Measurements from ENCODE around the gene MTHFR.

The MTHFR gene

GRCh38 chr1:11799099-11799498 lies 6.7 kb downstream of the MTHFR start:
- in situ Hi-C loops (cut with HindIII; ENCODE audit: low sequenced_read_pairs): no loop called here

GRCh38 chr1:11797525-11798216 lies 8.1 kb downstream of the MTHFR start:
- in situ Hi-C loops (cut with HindIII; ENCODE audit: low sequenced_read_pairs): no loop called here

GRCh38 chr1:11796036-11796828 lies 9.5 kb downstream of the MTHFR start:
- in situ Hi-C loops (cut with HindIII; ENCODE audit: low sequenced_read_pairs): no loop called here

- in situ Hi-C loops (cut with HindIII; ENCODE audit: low sequenced_read_pairs): no loop called here
Observed at GRCh38 chr1:11795238-11795890, 10.4 kb downstream of the MTHFR start.

- in situ Hi-C loops (cut with HindIII; ENCODE audit: low sequenced_read_pairs): no loop called here
Observed at GRCh38 chr1:11794446-11795237, 11.1 kb downstream of the MTHFR start.

- in situ Hi-C loops (cut with HindIII; ENCODE audit: low sequenced_read_pairs): no loop called here
Observed at GRCh38 chr1:11793819-11794218, 11.9 kb downstream of the MTHFR start.

- in situ Hi-C loops (cut with HindIII; ENCODE audit: low sequenced_read_pairs): no loop called here
Observed at GRCh38 chr1:11792106-11792505, 13.7 kb downstream of the MTHFR start.

- in situ Hi-C loops (cut with HindIII; ENCODE audit: low sequenced_read_pairs): no loop called here
Observed at GRCh38 chr1:11790880-11791715, 14.7 kb downstream of the MTHFR start.

- in situ Hi-C loops (cut with HindIII; ENCODE audit: low sequenced_read_pairs): no loop called here
Observed at GRCh38 chr1:11790101-11790879, 15.5 kb downstream of the MTHFR start.

GRCh38 chr1:11789126-11790067 lies 16.4 kb downstream of the MTHFR start:
- in situ Hi-C loops (cut with HindIII; ENCODE audit: low sequenced_read_pairs): no loop called here

GRCh38 chr1:11788549-11789053 lies 17.2 kb downstream of the MTHFR start:
- in situ Hi-C loops (cut with HindIII; ENCODE audit: low sequenced_read_pairs): no loop called here

GRCh38 chr1:11787804-11788436 lies 17.8 kb downstream of the MTHFR start:
- in situ Hi-C loops (cut with HindIII; ENCODE audit: low sequenced_read_pairs): no loop called here

- in situ Hi-C loops (cut with HindIII; ENCODE audit: low sequenced_read_pairs): no loop called here
Observed at GRCh38 chr1:11787251-11787803, 18.4 kb downstream of the MTHFR start.

GRCh38 chr1:11786168-11786567 lies 19.6 kb downstream of the MTHFR start:
- in situ Hi-C loops (cut with HindIII; ENCODE audit: low sequenced_read_pairs): no loop called here

- in situ Hi-C loops (cut with HindIII; ENCODE audit: low sequenced_read_pairs): no loop called here
Observed at GRCh38 chr1:11784993-11785769, 20.6 kb downstream of the MTHFR start.

- in situ Hi-C loops (cut with HindIII; ENCODE audit: low sequenced_read_pairs): no loop called here
Observed at GRCh38 chr1:11784256-11784992, 21.3 kb downstream of the MTHFR start.

Data from DLD1 (cell line).